ENCODE results near the gene DMC1. TPM values are rescaled to one million over a fixed set of nuclear protein-coding genes. Genes with fewer than 3 reads are reported as not detected.
A peak's percentile ranks its signal among the peaks of the same experiment; 100 is the strongest.

DMC1 gene
- total RNA-seq, 4 donors from 2014 or later, result 0.18 TPM; not detected in 3

- no peaks in the 10 kb centered on the region for H3K9me3 ChIP-seq
- TF ChIP-seq POLR2A (IDR thresholded peaks at IDR 0.05) (no peak), CTCF (IDR thresholded peaks at IDR 0.05 in 4 of 5, conservative IDR thresholded peaks at IDR 0.05 in 1 of 5) (no peak)
- no peaks in the 10 kb centered on the region for H3K4me1 ChIP-seq
- no peaks in the 10 kb centered on the region for H3K27me3 ChIP-seq
- intact Hi-C loops (cut with DNase I; ENCODE audit: low total_unique reads), result no loop called here
- H3K27ac ChIP-seq, result no peak overlapping the region
- no peak overlapping the region for H3K4me3 ChIP-seq
- H3K36me3 ChIP-seq, result peaks cover 16 to 62% of the 10 kb centered on the region in 2 donors
- ATAC-seq, result no peak
- no peak for DNase-seq
- in situ Hi-C loops (cut with MboI; ENCODE audit: low sequenced_read_pairs in 4 of 4), result no loop called here
Measured at GRCh38 chr22:38481871-38482332, 88.1 kb downstream of the DMC1 start.

GRCh38 chr22:38481162-38481870 lies 88.7 kb downstream of the DMC1 start:
- ATAC-seq (no peak), DNase-seq (no peak)
- no peaks in the 10 kb centered on the region for H3K27me3 ChIP-seq
- H3K27ac ChIP-seq, result no peak overlapping the region
- in situ Hi-C loops (cut with MboI; ENCODE audit: low sequenced_read_pairs in 4 of 4) (no loop called here), intact Hi-C loops (cut with DNase I; ENCODE audit: low total_unique reads) (no loop called here)
- H3K4me1 ChIP-seq, result no peaks in the 10 kb centered on the region
- H3K9me3 ChIP-seq, result no peaks in the 10 kb centered on the region
- H3K36me3 ChIP-seq, result peaks cover 16 to 56% of the 10 kb centered on the region in 2 donors
- H3K4me3 ChIP-seq, result no peak overlapping the region
- TF ChIP-seq POLR2A (IDR thresholded peaks at IDR 0.05) (no peak), CTCF (IDR thresholded peaks at IDR 0.05 in 4 of 5, conservative IDR thresholded peaks at IDR 0.05 in 1 of 5) (no peak)

- no peak overlapping the region for H3K27ac ChIP-seq
- intact Hi-C loops (cut with DNase I; ENCODE audit: low total_unique reads), result no loop called here
Measured at GRCh38 chr22:38479096-38479837, 90.7 kb downstream of the DMC1 start.

GRCh38 chr22:38477585-38477984 lies 92.4 kb downstream of the DMC1 start:
- Histone ChIP-seq H3K4me3 (no peak overlapping the region), H3K27me3 (no peaks in the 10 kb centered on the region), H3K27ac (no peak overlapping the region), H3K36me3 (peaks cover 0 to 18% of the 10 kb centered on the region in 2 donors), H3K4me1 (no peaks in the 10 kb centered on the region), H3K9me3 (no peaks in the 10 kb centered on the region)
- TF ChIP-seq CTCF (IDR thresholded peaks at IDR 0.05 in 4 of 5, conservative IDR thresholded peaks at IDR 0.05 in 1 of 5), result no peak
- no peak for TF ChIP-seq POLR2A (IDR thresholded peaks at IDR 0.05)
- in situ Hi-C loops (cut with MboI; ENCODE audit: low sequenced_read_pairs in 4 of 4) (no loop called here), intact Hi-C loops (cut with DNase I; ENCODE audit: low total_unique reads) (no loop called here)
- ATAC-seq, result peak in 1 of 2 donors; percentile 6
- no peak for DNase-seq

More at GRCh38 chr22:38479096-38479837, 90.7 kb downstream of the DMC1 start:
- in situ Hi-C loops (cut with MboI; ENCODE audit: low sequenced_read_pairs in 4 of 4), result no loop called here
- Histone ChIP-seq H3K27me3 (no peaks in the 10 kb centered on the region), H3K36me3 (peaks cover 6 to 35% of the 10 kb centered on the region in 2 donors), H3K9me3 (no peaks in the 10 kb centered on the region), H3K4me1 (no peaks in the 10 kb centered on the region), H3K4me3 (no peak overlapping the region)
- DNase-seq (no peak), ATAC-seq (no peak)
- TF ChIP-seq POLR2A (IDR thresholded peaks at IDR 0.05) (no peak), CTCF (IDR thresholded peaks at IDR 0.05 in 4 of 5, conservative IDR thresholded peaks at IDR 0.05 in 1 of 5) (no peak)

Data from gastrocnemius medialis (tissue), 4 donors.